COLO829 (cell line): Measurements from ENCODE around the gene TNK1.

Source experiments
- DNase-seq: peaks from one replicate; pipeline ENCODE4 v3.0.0; 2012; ENCODE audit warnings: low spot score

The TNK1 gene

GRCh38 chr17:7436556-7437368 is 55.9 kb downstream of the TNK1 start:
- peak; percentile 29 for DNase-seq

- DNase-seq = no peak
Observed at GRCh38 chr17:7437369-7437863, 56.5 kb downstream of the TNK1 start.

- DNase-seq = no peak
Observed at GRCh38 chr17:7437950-7438614, 57.2 kb downstream of the TNK1 start.

GRCh38 chr17:7438656-7439460 is 58.0 kb downstream of the TNK1 start:
- no peak for DNase-seq
